GM13977 (cell line): ENCODE data around the gene CAMK1D.
"Not testable (repeated sequence)": the region's sequence is repeated elsewhere in the genome, so short reads cannot be mapped to it uniquely, and the experiment has no call there.

Source experiments
- DNase-seq: peaks from one replicate; pipeline ENCODE4 v3.0.0; 2012; ENCODE audit warnings: low spot score
- in situ Hi-C: fragments of 300-500 bp; cut with MboI; formaldehyde crosslinking; loops from one replicate; pipeline ENCODE4 v1.12.0; 2022; ENCODE audit warnings: low sequenced_read_pairs, low pct_unique_long_range_greater_than_20kb, mixed read lengths, inconsistent platforms; ENCODE audit not compliant: unreplicated experiment
- TF ChIP-seq, protein P1 (sequence below): IDR thresholded peaks from 2 replicates; pipeline ENCODE4 v1.5.1; 2012; ENCODE audit warnings: mild to moderate bottlenecking, control low read depth; ENCODE audit not compliant: insufficient read depth; ENCODE audit errors: extremely low read depth, missing control alignments

CAMK1D gene

DNA sequence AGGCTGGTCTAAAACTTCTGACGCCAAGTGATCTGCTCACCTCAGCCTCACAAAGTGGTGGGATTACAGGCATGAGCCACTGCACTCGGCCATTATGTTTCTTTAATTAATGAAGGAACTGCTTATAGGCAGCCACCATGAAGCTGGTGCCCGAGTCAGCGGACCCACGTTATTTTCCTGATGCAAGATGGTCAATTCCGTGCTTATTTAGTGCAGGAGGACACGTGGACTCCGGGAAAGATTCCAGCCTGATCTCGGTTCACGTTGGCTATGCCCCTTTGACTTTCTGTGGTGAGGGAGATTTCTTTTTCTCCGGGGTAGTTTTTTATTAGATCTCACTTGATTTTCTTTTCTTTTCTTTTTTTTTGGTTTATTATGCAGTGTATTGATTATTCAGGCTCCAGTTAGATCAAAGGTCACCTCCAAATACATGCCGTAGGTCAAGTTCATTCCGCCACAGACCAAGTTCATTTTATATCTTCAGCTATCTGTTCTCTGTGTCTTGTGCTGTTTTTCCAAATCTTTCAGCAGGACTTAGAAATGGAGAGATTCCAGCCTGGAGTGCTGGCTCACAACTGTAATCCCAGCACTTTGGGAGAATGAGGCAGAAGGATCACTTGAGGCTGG is 8.3 kb downstream of the CAMK1D start:
- in situ Hi-C loops = no loop called here
- no peak for DNase-seq
- TF ChIP-seq, protein P1, sequence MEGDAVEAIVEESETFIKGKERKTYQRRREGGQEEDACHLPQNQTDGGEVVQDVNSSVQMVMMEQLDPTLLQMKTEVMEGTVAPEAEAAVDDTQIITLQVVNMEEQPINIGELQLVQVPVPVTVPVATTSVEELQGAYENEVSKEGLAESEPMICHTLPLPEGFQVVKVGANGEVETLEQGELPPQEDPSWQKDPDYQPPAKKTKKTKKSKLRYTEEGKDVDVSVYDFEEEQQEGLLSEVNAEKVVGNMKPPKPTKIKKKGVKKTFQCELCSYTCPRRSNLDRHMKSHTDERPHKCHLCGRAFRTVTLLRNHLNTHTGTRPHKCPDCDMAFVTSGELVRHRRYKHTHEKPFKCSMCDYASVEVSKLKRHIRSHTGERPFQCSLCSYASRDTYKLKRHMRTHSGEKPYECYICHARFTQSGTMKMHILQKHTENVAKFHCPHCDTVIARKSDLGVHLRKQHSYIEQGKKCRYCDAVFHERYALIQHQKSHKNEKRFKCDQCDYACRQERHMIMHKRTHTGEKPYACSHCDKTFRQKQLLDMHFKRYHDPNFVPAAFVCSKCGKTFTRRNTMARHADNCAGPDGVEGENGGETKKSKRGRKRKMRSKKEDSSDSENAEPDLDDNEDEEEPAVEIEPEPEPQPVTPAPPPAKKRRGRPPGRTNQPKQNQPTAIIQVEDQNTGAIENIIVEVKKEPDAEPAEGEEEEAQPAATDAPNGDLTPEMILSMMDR = no peak

DNA sequence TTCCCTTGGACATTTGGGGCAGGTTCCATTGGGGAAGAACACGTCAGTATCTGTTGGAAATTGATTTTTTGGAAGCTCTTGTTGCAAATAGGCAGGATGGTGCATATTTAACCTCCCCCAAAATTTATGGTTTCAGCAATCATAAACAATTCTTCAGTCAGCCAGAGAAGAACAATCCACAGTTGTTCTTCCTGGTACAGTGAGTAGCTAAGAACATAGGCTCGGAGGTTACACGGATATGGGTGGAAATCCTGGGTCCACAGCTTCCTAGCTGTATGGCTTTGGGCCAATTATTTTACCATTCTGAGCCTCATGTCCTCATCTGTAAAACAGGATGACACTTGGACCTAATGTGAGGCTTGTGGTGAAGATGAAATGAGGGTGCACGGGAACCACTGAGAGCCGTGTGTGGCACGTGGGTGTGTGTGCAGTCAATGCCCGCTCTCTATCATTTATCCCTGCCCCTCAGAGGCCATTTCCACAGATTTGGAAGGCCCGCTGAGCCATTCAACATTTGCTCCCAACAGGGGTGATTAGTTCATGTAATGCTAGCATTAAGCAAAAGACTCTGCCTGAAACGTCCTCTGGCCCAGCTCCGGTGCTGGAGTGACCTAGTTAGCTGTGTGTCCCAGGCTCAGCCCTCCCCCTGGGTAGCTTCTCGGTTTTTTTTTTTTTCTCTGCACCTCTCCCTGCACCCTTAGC is 9.7 kb downstream of the CAMK1D start:
- in situ Hi-C loops = no loop called here
- DNase-seq = no peak
- TF ChIP-seq, protein P1 = no peak

DNA sequence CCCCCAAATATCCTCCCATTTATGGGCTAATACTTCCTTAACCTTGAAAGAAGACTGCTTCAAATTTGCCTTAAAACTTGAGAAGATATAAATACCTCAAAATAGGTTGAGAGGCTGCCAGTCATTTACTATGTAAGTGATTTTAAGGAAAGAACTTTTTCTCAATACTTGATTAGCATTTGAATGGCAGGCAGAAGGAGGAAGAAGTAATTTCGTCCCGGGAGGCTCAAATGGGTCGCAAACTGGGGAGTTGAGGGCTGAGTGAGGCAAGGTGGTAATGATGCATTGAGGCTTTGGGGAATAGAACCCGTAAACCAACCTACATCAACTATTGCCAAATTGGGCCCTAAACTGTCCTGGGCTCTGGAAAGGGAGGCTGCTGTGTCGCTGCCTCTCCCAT is 11.1 kb downstream of the CAMK1D start:
- TF ChIP-seq, protein P1 = no peak
- no peak for DNase-seq
- in situ Hi-C loops = no loop called here

DNA sequence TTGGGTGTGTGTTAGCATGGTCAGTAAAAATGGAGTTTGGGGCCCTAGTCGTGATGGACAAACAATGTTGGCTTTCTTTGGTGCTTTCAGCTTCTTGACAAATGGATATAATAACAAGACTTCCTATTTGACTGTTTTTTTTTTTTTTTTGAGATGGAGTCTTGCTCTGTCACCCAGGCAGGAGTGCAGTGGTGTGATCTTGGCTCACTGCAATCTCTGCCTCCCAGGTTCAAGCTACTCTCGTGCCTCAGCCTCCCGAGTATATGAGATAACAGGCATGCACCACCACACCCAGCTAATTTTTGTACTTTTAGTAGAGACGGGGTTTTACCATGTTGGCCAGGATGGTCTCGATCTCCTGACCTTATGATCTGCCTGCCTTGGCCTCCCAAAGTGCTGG is 11.8 kb downstream of the CAMK1D start:
- DNase-seq, in situ Hi-C loops: not testable (repeated sequence)

DNA sequence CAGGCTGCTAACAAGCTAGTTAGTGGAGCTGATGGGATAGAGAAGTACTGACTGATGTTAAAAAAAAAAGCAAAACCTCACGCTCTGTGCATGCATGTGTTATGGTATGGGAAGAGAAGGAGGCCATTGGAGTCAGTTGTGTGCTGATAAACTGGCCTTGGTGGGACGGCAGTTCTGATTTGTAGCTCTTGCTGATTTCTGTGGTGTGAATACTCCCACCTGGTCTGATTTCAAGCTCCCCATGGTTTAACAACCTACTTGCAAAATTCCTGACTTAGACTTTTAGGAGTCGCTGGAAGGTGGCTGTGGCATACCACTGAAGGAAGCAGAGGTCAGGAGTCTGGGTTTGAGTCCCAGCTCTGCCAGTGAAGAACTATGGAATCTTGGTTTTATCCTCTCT is 15.2 kb downstream of the CAMK1D start:
- TF ChIP-seq, protein P1 = no peak
- in situ Hi-C loops = no loop called here
- DNase-seq = no peak

DNA sequence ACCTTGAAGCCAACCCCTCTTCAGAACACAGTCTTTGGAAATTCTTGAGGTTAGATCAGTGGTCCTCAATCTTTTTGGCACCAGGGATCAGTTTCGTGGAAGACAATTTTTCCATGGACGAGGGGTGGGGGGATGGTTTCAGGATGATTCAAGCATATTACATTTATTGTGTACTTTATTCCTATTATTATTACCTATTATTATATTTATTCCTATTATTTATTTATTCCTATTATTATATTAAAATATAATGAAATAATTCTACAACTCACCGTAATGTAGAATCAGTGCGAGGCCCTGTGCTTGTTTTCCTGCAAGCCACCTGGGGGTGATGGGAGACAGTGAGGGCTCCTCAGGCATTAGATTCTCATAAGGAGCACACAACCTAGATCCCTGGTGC is 17.9 kb downstream of the CAMK1D start:
- in situ Hi-C loops = no loop called here
- TF ChIP-seq, protein P1 = no peak
- DNase-seq = no peak

DNA sequence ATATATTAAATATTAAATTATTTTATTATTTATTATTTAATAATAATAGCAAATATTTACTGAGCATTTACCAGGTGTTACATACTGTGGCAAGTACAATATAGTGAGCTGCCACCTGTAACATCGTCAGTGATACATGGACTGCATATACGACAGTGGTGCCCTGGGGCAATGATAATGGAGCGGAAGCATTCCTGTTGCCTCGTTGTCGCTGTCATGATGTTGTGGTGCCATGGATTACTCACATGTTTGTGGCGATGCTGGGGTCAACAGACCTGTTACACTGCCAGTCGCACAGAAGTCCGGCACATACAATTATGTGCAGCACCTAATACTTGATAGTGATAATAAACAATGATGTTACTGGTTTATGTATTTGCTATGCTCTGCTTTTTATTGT is 20.6 kb downstream of the CAMK1D start:
- TF ChIP-seq, protein P1 = no peak
- in situ Hi-C loops = no loop called here

More for the DNA sequence above, 20.6 kb downstream of the CAMK1D start:
- no peak for DNase-seq
